ENCODE measurements around the gene GPR142.
"Not testable (repeated sequence)": the region's sequence is repeated elsewhere in the genome, so short reads cannot be mapped to it uniquely, and the experiment has no call there.

The GPR142 gene

GRCh38 chr17:74404218-74404617 is 36.9 kb downstream of the GPR142 start:
- TF ChIP-seq CTCF (conservative IDR thresholded peaks at IDR 0.05; ENCODE audit: low read depth, low read length), result no peak
- no peak overlapping the region for H3K4me3 ChIP-seq (ENCODE audit: low read length)
- DNase-seq (ENCODE audit: low read depth), result no peak

GRCh38 chr17:74404789-74405188 is 37.5 kb downstream of the GPR142 start:
- H3K4me3 ChIP-seq (ENCODE audit: low read length), result no peak overlapping the region
- no peak for DNase-seq (ENCODE audit: low read depth)
- no peak for TF ChIP-seq CTCF (conservative IDR thresholded peaks at IDR 0.05; ENCODE audit: low read depth, low read length)

DNA sequence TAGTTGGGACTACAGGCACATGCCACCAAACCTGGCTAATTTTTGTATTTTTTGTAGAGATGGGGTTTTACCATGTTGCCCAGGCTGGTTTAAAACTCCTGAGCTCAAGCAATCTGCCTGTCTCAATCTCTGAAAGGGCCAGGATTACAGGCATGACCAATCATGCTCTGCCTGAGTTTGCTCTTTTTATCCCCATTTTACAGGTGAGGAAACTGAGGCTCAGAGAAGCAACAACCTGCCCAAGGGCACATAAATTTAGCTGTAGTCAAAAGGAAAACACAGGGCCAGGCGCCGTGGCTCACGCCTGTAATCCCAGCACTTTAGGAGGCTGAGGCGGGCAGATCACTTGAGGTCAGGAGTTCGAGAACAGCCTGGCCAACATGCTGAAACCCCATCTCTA is 38.0 kb downstream of the GPR142 start:
- DNase-seq (ENCODE audit: low read depth); H3K4me3 ChIP-seq (ENCODE audit: low read length): not testable (repeated sequence)

- no peak for DNase-seq (ENCODE audit: low read depth)
- H3K4me3 ChIP-seq (ENCODE audit: low read length), result no peak overlapping the region
- no peak for TF ChIP-seq CTCF (conservative IDR thresholded peaks at IDR 0.05; ENCODE audit: low read depth, low read length)
Measured at GRCh38 chr17:74407384-74407783, 40.1 kb downstream of the GPR142 start.

GRCh38 chr17:74408262-74408661 is 41.0 kb downstream of the GPR142 start:
- TF ChIP-seq CTCF (conservative IDR thresholded peaks at IDR 0.05; ENCODE audit: low read depth, low read length), result peak; percentile 22
- H3K4me3 ChIP-seq (ENCODE audit: low read length), result no peak overlapping the region
- no peak for DNase-seq (ENCODE audit: low read depth)

DNA sequence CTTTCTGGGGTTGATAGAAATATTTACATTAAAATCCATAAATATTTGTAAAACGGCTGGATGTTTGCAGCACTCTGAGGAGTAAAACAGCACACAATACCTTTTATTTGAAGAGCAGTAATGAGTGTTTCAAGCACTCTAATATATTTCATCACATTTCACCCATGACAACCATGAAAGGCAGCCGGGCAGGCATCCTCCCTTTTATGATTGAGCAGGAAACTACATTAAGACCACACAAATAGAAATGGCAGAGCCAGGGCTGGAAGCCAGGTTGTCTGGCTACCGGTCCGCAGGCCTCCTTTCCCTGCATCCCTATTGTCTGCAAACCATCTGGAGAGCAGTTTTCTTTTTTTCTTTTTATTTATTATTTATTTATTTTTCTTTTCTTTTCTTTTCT is 41.5 kb downstream of the GPR142 start:
- no peak for TF ChIP-seq CTCF (conservative IDR thresholded peaks at IDR 0.05; ENCODE audit: low read depth, low read length)
- H3K4me3 ChIP-seq (ENCODE audit: low read length), result no peak overlapping the region
- DNase-seq (ENCODE audit: low read depth), result no peak

- no peak overlapping the region for H3K4me3 ChIP-seq (ENCODE audit: low read length)
- no peak for TF ChIP-seq CTCF (conservative IDR thresholded peaks at IDR 0.05; ENCODE audit: low read depth, low read length)
- no peak for DNase-seq (ENCODE audit: low read depth)
Measured at GRCh38 chr17:74410001-74410443, 42.7 kb downstream of the GPR142 start.

DNA sequence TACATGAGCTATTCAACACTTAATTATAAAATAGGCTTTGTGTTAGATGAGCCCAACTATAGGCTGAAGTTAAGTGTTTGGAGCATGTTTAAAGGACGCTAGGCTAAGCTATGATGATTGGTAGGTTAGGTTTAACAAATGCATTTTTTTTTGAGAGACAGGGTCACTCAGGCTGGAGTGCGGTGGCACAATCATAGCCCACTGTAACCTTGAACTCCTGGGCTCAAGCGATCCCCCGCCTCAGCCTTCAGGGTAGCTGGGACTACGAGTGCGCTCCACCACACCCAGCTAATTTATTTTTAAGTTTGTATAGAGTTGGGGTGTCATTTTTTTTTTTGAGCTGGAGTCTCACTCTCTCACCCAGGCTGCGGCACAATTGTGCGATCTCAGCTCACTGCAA is 45.3 kb downstream of the GPR142 start:
- H3K4me3 ChIP-seq (ENCODE audit: low read length), result no peak overlapping the region
- TF ChIP-seq CTCF (conservative IDR thresholded peaks at IDR 0.05; ENCODE audit: low read depth, low read length), result no peak
- DNase-seq (ENCODE audit: low read depth), result no peak

All from retinal pigment epithelial cell (primary cell).